ENCODE data around the gene MAPK12.
"Not testable (repeated sequence)": the region's sequence is repeated elsewhere in the genome, so short reads cannot be mapped to it uniquely, and the experiment has no call there.

The MAPK12 gene

DNA sequence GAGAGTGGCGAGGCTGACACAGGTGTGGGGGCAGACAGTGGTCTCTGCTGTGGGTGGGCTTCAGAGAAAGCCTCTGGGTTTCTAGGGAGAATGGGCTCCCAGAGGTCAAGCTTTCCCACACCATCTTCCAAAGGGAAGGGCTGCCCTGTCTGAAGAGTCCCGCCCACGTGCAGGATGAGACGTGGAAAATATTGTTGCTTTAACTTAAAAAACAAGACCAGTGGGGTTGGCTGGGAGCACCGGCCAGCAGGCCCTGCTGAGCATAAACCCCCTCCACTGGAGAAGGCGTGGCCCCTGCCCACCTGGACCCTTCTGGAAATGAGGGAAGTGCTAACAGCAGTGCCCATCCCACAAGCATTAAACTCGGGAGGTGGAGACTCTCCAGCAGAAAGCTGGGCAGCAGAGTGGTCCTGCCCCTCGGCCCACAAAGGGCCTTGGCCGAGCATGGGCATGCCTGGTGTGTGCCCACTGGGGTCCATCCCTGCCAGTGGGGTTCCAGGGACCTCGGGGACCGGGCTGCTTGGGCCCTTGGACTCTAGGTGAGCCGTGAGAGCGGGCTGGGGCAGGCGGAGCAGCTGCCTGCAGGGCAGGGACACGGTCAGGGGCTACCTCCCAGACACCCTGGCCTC lies 45.3 kb downstream of the MAPK12 start:
- DNase-seq (ENCODE audit: low read depth in 2 of 2): no peak

DNA sequence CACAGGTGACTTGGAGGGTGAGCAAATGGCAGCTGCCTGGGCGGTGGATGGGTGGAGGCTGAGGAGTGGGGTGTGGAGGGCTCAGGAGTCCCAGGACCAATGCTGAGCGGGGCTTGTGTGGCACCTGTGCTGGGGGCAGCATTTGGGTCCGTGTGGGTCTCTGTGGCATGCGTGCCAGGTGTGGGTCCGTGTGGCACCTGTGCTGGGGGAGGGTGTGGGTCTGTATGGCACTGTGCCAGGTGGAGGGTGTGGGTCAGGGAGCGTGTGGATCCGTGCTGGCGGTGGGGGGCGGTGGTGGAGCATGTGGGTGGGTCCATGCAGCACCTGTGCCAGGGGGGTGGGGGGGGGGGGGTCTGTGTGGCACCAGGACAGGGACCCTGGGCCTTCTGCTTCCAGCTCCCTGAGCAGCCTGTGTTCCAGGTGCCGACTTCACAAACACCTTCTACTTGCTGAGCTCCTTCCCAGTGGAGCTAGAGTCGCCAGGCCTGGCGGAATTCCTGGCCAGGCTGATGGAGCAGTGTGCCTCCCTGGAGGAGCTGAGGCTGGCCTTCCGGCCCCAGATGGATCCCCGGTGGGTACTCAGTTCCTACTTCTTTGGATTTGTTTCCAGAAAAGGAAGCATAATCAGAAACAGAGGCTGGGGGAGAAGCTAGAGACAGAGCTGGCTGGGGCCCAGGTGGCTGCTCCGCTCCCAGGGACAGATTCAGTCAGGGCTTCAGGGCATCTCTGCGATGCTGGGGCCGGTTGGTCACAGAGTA lies 46.0 kb downstream of the MAPK12 start:
- no peak for DNase-seq (ENCODE audit: low read depth in 2 of 2)

DNA sequence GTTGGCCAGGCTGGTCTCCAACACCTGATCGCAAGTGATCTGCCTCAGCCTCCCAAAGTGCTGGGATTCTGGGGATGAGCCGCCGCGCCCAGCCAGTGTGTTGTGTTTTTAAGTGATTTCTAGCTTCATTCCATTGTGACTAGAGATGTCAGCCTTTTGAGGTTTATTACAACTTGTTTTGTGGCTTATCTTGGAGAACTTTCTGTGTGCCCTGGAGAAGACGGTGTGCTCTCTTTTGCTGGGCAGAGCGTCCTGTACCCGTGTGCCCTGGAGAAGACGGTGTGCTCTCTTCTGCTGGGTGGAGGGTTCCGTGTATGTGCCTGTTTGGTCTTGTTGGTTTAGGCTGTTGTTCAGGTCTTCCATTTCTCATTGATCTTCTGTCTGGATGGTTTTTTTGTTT lies 48.2 kb downstream of the MAPK12 start:
- no peak for DNase-seq (ENCODE audit: low read depth in 2 of 2)

GRCh38 chr22:50211147-50211546 lies 50.3 kb downstream of the MAPK12 start:
- DNase-seq (ENCODE audit: low read depth in 2 of 2): no peak

DNA sequence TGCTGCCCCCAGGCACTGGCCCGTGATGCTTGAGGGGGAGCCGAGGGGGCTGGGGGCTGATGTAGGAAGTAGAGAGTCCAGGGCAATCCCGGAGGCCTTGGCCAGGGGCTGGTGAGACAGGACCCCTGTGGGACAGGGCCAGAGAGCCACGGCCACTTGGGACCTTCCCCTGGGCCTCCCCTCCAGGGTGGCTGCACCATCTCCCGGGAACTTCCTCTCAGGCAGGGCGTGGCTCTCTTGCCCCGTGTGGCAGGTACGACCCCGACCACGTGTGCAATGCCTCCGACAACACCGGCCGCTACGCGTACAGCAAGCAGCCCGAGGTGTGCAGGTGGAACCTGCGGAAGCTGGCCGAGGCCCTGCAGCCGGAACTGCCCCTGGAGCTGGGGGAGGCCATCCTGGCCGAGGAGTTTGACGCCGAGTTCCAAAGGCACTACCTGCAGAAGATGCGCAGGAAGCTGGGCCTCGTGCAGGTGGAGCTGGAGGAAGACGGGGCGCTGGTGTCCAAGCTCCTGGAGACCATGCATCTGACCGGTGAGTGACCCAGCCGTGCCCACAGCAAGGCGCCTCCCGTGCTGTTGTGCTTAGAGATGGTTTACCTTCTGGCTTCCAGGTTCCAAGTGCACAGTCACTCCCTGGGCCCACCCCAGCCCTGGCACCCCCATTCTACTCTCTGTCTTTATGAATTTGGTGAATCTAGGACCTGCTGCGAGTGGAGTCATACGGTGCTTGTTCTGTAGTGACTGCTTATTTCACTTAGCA lies 50.9 kb downstream of the MAPK12 start:
- DNase-seq (ENCODE audit: low read depth in 2 of 2): no peak

DNA sequence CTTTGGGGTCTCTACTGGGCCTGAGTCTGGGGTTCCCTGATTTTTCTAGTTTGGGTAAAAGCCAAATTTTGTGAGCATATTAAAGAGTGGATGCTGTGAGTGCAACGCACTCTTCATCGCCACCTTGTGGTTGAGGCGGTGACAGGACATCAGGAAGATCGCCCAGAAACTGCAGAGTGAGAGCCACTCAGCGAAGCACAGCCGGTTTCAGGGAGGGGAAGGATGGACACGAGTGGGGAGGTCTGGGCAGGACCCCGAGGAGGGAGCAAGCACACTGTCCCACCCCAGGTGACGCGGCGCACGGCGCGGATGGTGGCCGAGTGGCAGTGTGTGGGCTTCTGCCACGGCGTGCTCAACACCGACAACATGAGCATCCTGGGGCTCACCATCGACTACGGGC lies 51.6 kb downstream of the MAPK12 start:
- no peak for DNase-seq (ENCODE audit: low read depth in 2 of 2)

DNA sequence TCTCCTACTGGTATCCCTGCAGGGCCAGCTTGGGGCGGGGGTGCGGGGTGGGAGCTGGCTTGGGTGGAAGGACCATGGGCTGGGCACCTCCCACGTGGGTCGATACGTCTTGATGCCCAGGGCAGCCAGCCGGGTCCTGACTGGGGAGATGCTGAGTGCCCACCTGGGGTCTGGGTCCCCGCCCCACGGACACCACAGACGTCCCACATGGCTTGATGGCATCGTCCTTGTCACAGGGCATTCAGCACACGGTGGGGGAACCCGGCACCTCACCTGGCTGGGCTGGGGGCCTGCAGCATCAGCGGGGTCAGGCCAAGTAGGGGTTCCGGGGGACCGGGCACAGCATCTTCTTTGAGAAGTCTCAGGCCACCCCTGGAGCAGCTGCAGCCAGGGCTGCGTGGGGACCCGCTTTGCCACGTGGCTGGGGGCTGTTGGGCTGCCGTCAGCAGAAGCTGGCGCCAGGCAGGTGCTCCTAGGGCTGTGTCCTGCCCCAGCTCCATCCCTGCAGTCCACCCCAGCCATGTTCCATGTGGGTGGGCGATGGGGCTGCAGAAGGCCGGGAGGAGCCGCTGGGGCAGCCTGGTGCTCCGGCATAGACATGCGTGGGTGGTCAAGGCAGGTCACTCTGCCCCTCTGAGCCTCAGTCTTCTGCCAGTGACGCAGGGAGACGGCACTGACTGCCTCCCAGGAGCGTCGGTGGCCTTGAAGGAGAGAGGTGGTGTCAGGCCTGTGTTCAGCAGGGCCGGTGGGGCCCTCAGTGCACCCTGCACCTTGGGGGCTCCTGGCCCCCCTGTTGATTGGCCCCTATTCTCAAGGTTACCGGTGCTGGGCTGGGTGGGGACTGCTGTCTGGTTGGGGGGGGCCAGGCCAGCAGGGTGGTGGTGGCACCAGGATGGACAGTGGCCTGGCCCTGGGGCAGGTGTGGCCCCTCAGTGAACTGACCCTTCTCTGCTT lies 52.3 kb downstream of the MAPK12 start:
- DNase-seq (ENCODE audit: low read depth in 2 of 2): no peak

DNA sequence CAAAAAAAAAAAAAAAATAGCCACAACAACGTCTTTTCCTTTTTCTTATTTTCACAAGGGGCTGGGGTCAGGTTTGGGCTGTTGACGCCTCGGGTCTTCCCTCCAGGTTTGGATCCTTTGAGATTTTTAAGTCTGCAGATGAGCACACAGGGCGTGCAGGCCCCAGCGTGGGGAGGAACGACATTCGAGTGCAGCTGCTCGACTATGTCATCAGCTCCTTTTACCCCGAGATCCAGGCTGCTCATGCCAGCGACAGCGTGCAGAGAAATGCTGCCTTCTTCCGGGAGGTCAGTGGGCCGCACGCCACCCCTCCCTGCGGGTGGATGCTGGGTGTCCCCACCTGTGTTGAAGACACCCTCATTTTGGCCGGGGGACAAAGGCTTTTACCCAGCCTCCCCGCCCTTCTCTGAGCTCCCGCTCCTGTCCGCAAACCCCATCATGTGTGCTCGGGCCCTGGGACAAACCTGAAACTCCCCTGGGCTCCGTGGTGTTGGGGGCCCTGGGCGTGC lies 53.0 kb downstream of the MAPK12 start:
- DNase-seq (ENCODE audit: low read depth in 2 of 2): no peak

GRCh38 chr22:50207383-50208140 lies 53.9 kb downstream of the MAPK12 start:
- DNase-seq (ENCODE audit: low read depth in 2 of 2): no peak

DNA sequence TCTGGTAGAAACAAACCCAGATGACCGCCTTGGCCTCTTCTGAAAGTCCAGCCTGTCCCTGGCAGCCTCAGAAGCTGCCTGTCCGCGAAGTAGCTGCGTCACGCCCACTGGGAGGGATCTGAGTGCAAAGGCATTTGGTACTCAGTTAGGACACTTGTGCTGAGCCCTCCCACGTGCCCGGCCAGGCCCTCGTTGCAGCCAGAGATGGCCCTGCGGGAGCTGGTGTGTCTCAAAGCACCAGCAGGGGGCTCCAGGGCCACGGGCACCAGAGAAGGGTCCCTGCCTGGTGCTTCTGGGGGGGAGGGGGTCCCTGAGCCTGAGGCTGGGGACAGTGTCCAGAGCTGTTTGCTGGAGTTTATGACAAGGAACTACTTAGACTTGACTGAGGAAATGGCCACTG lies 54.9 kb downstream of the MAPK12 start:
- no peak for DNase-seq (ENCODE audit: low read depth in 2 of 2)

- DNase-seq (ENCODE audit: low read depth in 2 of 2): no peak
Measured at GRCh38 chr22:50205781-50206569, 55.5 kb downstream of the MAPK12 start.

DNA sequence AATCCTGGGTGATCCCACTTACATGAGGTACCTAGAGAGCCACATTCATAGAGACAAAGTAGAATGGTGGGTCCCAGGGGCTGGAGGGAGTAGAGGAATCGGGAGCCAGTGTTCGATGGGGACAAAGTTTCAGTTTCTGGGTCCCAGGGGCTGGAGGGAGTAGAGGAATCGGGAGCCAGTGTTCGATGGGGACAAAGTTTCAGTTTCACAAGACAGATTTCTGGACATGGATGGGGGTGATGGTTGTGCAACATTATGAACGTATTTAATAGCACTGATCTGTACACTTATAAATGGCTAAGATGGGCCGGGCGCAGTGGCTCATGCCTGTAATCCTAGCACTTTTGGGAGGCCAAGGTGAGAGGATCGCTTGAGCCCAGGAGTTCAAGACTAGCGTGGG lies 56.5 kb downstream of the MAPK12 start:
- not testable (repeated sequence) for DNase-seq (ENCODE audit: low read depth in 2 of 2)

GRCh38 chr22:50204571-50204970 lies 56.9 kb downstream of the MAPK12 start:
- no peak for DNase-seq (ENCODE audit: low read depth in 2 of 2)

DNA sequence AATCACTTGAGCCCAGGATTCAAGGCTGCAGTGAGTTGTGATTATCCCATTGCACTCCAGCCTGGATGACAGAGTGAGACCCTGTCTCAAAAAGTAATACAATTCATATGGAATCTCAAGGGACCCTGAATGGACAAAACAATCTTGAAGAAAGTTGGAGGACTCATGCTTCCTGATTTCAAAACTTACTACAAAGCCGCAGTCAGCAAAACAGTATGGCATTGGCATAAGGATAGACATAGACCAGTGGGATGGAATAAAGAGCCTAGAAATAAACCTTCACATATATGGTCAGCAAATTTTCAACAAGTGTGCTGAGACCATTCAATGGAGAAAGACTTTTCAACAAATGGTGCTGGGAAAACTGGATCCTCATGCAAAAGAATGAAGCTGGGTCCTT lies 58.2 kb downstream of the MAPK12 start:
- no peak for DNase-seq (ENCODE audit: low read depth in 2 of 2)
